ENCODE measurements around the gene TM4SF20.

The TM4SF20 gene

GRCh38 chr2:227379095-227379494, at the start of gene TM4SF20:
TM4SF20 (minus strand) TSS chr2:227379306; CDS start chr2:227379268, 38 bp downstream.
- Histone ChIP-seq H3K4me3 (ENCODE audit: low read length) (no peak within 1 kb of the TSS), H3K9me3 (ENCODE audit: low read length) (no peaks in the 10 kb centered on the region), H3K27me3 (ENCODE audit: insufficient read depth, low read length) (no peaks in the 10 kb centered on the region), H3K36me3 (ENCODE audit: insufficient read depth, low read length) (no peaks in the 10 kb centered on the region), H3K4me1 (ENCODE audit: insufficient read depth, low read length) (peaks cover 1% of the 10 kb centered on the region), H2AFZ (ENCODE audit: low read depth, low read length) (no peak within 1 kb of the TSS)

GRCh38 chr2:227428731-227429285, 49.7 kb upstream of the TM4SF20 start:
- Histone ChIP-seq H3K4me3 (ENCODE audit: low read length) (no peak overlapping the region), H3K36me3 (ENCODE audit: insufficient read depth, low read length) (no peaks in the 10 kb centered on the region), H3K27me3 (ENCODE audit: insufficient read depth, low read length) (no peaks in the 10 kb centered on the region), H3K4me1 (ENCODE audit: insufficient read depth, low read length) (peaks cover under 1% of the 10 kb centered on the region), H2AFZ (ENCODE audit: low read depth, low read length) (no peak overlapping the region), H3K9me3 (ENCODE audit: low read length) (no peaks in the 10 kb centered on the region)

DNA sequence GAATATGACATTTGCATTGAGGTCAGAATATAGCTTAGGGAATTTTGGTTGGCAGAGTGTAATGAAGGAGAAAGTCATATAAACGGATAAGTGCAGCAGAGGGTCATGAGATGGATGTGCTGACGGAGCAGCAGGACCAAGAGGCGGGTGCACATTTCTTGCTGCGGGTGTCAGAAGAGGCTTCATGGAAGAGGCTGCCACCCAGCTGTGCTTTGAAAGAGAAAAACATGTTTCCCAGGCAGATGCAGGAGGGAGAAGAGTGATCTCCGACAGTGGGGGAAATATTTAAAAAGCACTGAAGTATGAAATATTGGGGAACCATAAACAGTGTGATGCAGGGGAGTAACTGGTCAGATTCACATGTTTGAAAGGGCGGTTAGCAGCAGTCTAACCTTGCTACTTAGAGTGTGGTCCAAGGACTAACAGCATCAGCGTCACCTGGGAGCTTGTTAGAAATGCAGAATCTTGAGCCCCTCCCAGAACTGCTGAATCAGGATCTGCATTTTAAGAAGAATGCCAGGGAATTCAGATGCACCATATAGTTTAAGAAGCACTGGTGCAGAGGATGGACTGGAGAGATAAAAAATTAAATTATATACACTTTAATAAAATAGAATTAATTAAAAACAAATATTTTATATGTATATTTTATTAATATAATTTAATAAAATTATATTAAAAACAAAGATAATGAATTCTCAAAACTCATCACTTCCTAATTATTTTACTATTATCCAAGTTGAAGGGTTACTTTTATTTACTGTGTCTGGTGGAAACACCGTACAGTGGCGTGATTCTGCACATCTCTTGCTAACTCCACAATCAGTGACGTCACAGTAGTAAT, 44.8 kb upstream of the TM4SF20 start:
- Histone ChIP-seq H3K4me3 (ENCODE audit: low read length) (no peak overlapping the region), H3K36me3 (ENCODE audit: insufficient read depth, low read length) (no peaks in the 10 kb centered on the region), H3K27me3 (ENCODE audit: insufficient read depth, low read length) (no peaks in the 10 kb centered on the region), H3K4me1 (ENCODE audit: insufficient read depth, low read length) (peaks cover 3% of the 10 kb centered on the region), H3K9me3 (ENCODE audit: low read length) (peaks cover 2% of the 10 kb centered on the region), H2AFZ (ENCODE audit: low read depth, low read length) (no peak overlapping the region)

DNA sequence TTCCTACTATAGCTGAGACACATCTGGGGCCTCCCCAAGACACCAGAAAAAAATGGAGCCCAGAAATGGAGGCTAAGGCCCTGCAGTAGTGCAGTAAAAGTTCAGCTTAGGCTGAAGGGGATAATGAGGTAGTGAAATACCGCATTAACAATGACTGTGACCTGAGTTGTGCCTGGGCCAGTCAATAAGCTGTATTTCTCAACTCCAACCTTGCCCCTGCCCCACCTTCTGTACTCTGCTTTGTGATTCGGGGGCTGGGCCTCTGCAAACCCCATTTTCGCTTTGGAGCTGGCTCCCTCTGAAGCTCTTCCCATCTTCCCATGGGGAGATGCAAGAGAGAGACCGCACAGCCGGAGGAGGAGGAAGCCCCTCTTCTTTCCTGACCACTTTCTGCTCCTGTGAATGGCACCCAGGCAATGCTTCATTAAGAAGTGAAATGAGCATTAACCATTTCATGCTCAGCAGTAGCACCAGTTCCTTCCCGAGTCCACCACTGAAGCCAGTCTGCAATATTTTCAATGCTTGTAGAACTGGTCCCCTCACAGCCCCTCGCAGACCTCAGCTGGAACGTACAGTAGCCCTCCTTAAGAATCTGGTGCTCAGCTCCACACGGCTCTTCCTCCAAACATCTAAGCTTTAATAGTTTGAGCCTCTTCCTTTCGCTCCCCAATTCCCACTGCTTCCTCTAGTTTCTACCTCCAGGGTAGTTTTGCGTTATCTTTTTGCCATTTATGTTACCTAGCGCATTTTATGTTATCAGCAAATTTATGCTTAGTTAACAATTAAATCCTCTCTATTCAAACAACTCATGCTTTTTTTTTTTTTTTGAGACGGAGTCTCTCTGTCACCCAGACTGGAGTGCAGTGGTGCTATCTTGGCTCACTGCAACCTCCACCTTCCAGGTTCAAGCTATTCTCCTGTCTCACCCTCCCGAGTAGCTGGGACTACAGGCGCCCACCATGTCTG, 41.3 kb upstream of the TM4SF20 start:
- Histone ChIP-seq H3K4me3 (ENCODE audit: low read length) (no peak overlapping the region), H3K4me1 (ENCODE audit: insufficient read depth, low read length) (peaks cover 3% of the 10 kb centered on the region), H3K36me3 (ENCODE audit: insufficient read depth, low read length) (no peaks in the 10 kb centered on the region), H3K27me3 (ENCODE audit: insufficient read depth, low read length) (no peaks in the 10 kb centered on the region), H3K9me3 (ENCODE audit: low read length) (peaks cover 2% of the 10 kb centered on the region), H2AFZ (ENCODE audit: low read depth, low read length) (no peak overlapping the region)

GRCh38 chr2:227416701-227417100, 37.6 kb upstream of the TM4SF20 start:
- Histone ChIP-seq H3K36me3 (ENCODE audit: insufficient read depth, low read length) (no peaks in the 10 kb centered on the region), H2AFZ (ENCODE audit: low read depth, low read length) (no peak overlapping the region), H3K9me3 (ENCODE audit: low read length) (peaks cover 2% of the 10 kb centered on the region), H3K4me1 (ENCODE audit: insufficient read depth, low read length) (no peaks in the 10 kb centered on the region), H3K4me3 (ENCODE audit: low read length) (no peak overlapping the region), H3K27me3 (ENCODE audit: insufficient read depth, low read length) (no peaks in the 10 kb centered on the region)

GRCh38 chr2:227415538-227416424, 36.7 kb upstream of the TM4SF20 start:
- Histone ChIP-seq H3K36me3 (ENCODE audit: insufficient read depth, low read length) (no peaks in the 10 kb centered on the region), H3K4me1 (ENCODE audit: insufficient read depth, low read length) (no peaks in the 10 kb centered on the region), H2AFZ (ENCODE audit: low read depth, low read length) (no peak overlapping the region), H3K4me3 (ENCODE audit: low read length) (no peak overlapping the region), H3K27me3 (ENCODE audit: insufficient read depth, low read length) (no peaks in the 10 kb centered on the region), H3K9me3 (ENCODE audit: low read length) (no peaks in the 10 kb centered on the region)

DNA sequence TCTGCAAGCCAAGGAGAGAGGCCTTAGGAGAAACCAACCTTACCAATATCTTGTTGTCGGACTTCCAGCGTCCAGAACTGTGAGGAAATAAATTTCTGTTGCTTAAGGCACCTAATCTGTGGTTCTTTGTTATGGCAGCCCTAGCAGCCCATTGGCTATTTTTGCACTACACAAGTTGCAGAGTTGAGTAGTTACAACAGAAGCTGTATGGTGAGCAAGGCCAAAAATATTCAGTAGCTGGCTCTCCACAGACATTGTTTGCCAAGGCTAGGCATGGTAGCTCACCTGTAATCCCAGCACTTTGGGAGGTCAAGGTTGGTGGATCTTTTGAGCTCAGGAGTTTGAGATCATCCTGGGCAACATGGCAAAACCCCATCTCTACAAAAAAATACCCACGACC, 35.7 kb upstream of the TM4SF20 start:
- H3K4me3 ChIP-seq (ENCODE audit: low read length) = no peak overlapping the region
- no peaks in the 10 kb centered on the region for H3K27me3 ChIP-seq (ENCODE audit: insufficient read depth, low read length)
- no peaks in the 10 kb centered on the region for H3K9me3 ChIP-seq (ENCODE audit: low read length)
- no peaks in the 10 kb centered on the region for H3K4me1 ChIP-seq (ENCODE audit: insufficient read depth, low read length)
- H3K36me3 ChIP-seq (ENCODE audit: insufficient read depth, low read length) = no peaks in the 10 kb centered on the region
- no peak overlapping the region for H2AFZ ChIP-seq (ENCODE audit: low read depth, low read length)

- Histone ChIP-seq H2AFZ (ENCODE audit: low read depth, low read length) (no peak overlapping the region), H3K4me1 (ENCODE audit: insufficient read depth, low read length) (no peaks in the 10 kb centered on the region)
Observed at GRCh38 chr2:227413371-227413770, 34.3 kb upstream of the TM4SF20 start.

GRCh38 chr2:227412877-227413276, 33.8 kb upstream of the TM4SF20 start:
- H3K4me3 ChIP-seq (ENCODE audit: low read length) = no peak overlapping the region
- H2AFZ ChIP-seq (ENCODE audit: low read depth, low read length) = no peak overlapping the region
- no peaks in the 10 kb centered on the region for H3K4me1 ChIP-seq (ENCODE audit: insufficient read depth, low read length)
- no peaks in the 10 kb centered on the region for H3K9me3 ChIP-seq (ENCODE audit: low read length)
- no peaks in the 10 kb centered on the region for H3K27me3 ChIP-seq (ENCODE audit: insufficient read depth, low read length)
- H3K36me3 ChIP-seq (ENCODE audit: insufficient read depth, low read length) = no peaks in the 10 kb centered on the region

More at GRCh38 chr2:227413371-227413770, 34.3 kb upstream of the TM4SF20 start:
- H3K4me3 ChIP-seq (ENCODE audit: low read length) = no peak overlapping the region
- no peaks in the 10 kb centered on the region for H3K27me3 ChIP-seq (ENCODE audit: insufficient read depth, low read length)
- no peaks in the 10 kb centered on the region for H3K36me3 ChIP-seq (ENCODE audit: insufficient read depth, low read length)
- no peaks in the 10 kb centered on the region for H3K9me3 ChIP-seq (ENCODE audit: low read length)

GRCh38 chr2:227411990-227412350, 32.9 kb upstream of the TM4SF20 start:
- H3K4me3 ChIP-seq (ENCODE audit: low read length) = no peak overlapping the region
- no peak overlapping the region for H2AFZ ChIP-seq (ENCODE audit: low read depth, low read length)
- peaks cover under 1% of the 10 kb centered on the region for H3K4me1 ChIP-seq (ENCODE audit: insufficient read depth, low read length)
- H3K27me3 ChIP-seq (ENCODE audit: insufficient read depth, low read length) = no peaks in the 10 kb centered on the region
- no peaks in the 10 kb centered on the region for H3K36me3 ChIP-seq (ENCODE audit: insufficient read depth, low read length)
- no peaks in the 10 kb centered on the region for H3K9me3 ChIP-seq (ENCODE audit: low read length)

DNA sequence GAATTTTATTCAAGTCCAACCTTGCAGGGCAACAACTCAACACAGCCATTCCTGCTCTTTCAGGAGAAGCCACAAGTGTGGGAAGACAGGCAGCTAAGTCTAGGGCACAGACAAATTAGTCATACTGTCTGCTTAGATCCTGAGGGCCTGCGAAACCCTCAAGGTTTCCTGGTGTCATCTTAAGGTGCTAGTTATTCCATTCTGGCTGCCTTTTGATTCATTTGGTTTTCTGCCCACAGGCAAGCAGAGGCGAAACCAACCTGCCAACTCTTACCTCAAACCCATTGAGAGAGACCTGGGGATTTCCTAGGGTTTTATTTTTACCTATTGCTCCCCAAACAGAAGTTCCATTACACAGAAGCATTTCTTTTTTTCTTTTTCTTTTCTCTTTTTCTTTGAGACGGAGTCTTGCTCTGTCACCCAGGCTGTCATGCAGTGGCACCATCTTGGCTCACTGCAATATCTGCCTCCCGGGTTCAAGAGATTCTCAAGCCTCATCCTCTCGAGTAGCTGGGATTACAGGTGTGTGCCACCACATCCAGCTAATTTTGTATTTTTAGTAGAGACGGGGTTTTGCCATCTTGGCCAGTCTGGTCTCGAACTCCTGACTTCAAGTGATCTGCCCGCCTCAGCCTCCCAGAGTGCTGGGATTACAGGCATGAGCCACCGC, 32.3 kb upstream of the TM4SF20 start:
- Histone ChIP-seq H3K4me3 (ENCODE audit: low read length) (no peak overlapping the region), H3K4me1 (ENCODE audit: insufficient read depth, low read length) (peaks cover 4% of the 10 kb centered on the region), H2AFZ (ENCODE audit: low read depth, low read length) (no peak overlapping the region), H3K9me3 (ENCODE audit: low read length) (no peaks in the 10 kb centered on the region), H3K36me3 (ENCODE audit: insufficient read depth, low read length) (no peaks in the 10 kb centered on the region), H3K27me3 (ENCODE audit: insufficient read depth, low read length) (no peaks in the 10 kb centered on the region)

DNA sequence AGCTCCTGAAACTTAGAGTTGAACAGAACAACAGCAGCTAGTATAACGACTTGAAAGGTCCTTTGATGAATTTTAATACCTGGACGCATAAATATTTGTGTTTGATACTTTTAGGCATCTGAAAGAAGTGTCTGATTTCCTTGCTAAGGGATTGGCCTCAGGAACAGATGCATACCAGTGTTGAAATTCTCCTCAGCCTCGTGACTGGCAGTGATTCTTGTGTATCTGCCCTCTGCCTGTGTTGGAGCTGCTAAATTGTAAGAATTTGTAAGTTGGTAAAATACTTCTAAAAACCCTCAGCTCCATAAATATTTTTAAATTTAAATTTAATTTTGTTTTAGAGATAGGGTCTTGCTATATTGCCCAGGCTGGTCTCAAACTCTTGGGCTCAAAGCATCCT, 31.1 kb upstream of the TM4SF20 start:
- H3K36me3 ChIP-seq (ENCODE audit: insufficient read depth, low read length) = no peaks in the 10 kb centered on the region
- no peaks in the 10 kb centered on the region for H3K9me3 ChIP-seq (ENCODE audit: low read length)
- H2AFZ ChIP-seq (ENCODE audit: low read depth, low read length) = no peak overlapping the region
- H3K27me3 ChIP-seq (ENCODE audit: insufficient read depth, low read length) = no peaks in the 10 kb centered on the region
- H3K4me1 ChIP-seq (ENCODE audit: insufficient read depth, low read length) = peaks cover 4% of the 10 kb centered on the region
- H3K4me3 ChIP-seq (ENCODE audit: low read length) = no peak overlapping the region
